GM18508 (cell line): ENCODE results near the gene CD37.
"Not testable (repeated sequence)": the region's sequence is repeated elsewhere in the genome, so short reads cannot be mapped to it uniquely, and the experiment has no call there.

Experiments
- ATAC-seq: cut with Tn5 transposase; IDR thresholded peaks from one replicate; pipeline ENCODE4 v1.9.1; 2021; ENCODE audit warnings: moderate number of reproducible peaks; ENCODE audit not compliant: insufficient read depth, unreplicated experiment

CD37 gene

GRCh38 chr19:49335071-49335783 lies at the start of gene CD37:
CD37 (plus strand) TSS chr19:49335406; CDS start chr19:49335541, 135 bp downstream.
- ATAC-seq, result no peak

GRCh38 chr19:49287141-49287770 lies 48.0 kb upstream of the CD37 start:
- no peak for ATAC-seq

DNA sequence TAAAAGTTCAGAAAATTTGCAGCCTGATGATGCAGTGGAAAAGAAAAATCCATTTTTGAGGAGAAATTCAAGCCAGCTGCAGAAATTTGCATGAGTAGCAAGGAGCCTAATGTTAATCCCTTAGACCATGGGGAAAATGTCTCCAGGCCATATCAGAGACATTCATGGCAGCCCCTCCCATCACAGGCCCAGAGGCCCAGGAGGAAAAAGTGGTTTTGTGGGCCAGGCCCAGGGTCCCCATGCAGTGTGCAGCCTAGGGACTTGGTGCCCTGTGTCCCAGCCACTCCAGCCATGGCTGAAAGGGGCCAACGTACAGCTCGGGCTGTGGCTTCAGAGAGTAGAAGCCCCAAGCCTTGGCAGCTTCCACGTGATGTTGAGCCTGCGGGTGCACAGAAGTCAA lies 47.0 kb upstream of the CD37 start:
- not testable (repeated sequence) for ATAC-seq

- not testable (repeated sequence) for ATAC-seq
Measured at GRCh38 chr19:49289286-49289685, 45.9 kb upstream of the CD37 start.

DNA sequence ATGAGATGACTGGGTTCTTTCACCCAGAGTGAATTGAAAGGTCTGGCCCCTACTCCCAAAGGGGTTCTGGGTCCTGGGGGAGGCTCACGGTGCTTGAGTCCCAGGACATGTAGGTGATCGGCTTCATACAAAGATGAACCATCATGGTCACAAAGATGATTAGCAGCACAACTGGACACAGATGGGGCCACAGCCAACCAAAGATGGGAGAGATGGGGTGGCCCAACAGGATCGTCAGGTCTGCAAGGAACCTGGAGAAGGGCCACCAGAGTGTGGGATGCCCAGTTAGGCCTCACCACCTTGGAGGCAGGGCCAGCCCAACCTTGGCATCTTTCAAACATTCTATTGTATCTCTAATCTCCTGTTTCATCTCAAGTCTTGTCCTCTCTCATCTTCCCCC lies 44.7 kb upstream of the CD37 start:
- no peak for ATAC-seq

- no peak for ATAC-seq
Measured at GRCh38 chr19:49294401-49294800, 40.8 kb upstream of the CD37 start.

GRCh38 chr19:49295208-49295880 lies 39.9 kb upstream of the CD37 start:
- no peak for ATAC-seq

- no peak for ATAC-seq
Measured at GRCh38 chr19:49297403-49297802, 37.8 kb upstream of the CD37 start.

DNA sequence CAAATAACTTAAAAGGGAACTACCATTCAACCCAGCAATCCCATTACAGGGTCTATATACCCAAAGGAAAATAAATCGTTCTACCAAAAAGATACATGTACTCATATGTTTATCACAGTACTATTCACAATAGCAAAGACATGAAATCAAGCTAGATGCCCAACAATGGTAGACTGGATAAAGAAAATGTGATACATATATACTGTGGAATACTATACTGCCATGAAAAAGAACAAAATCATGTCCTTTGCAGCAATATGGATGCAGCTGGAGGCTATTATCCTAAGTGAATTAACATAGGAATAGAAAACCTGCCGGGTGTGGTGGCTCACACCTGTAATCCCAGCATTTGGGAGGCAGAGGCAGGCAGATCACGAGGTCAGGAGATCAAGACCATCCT lies 36.6 kb upstream of the CD37 start:
- ATAC-seq, result not testable (repeated sequence)

DNA sequence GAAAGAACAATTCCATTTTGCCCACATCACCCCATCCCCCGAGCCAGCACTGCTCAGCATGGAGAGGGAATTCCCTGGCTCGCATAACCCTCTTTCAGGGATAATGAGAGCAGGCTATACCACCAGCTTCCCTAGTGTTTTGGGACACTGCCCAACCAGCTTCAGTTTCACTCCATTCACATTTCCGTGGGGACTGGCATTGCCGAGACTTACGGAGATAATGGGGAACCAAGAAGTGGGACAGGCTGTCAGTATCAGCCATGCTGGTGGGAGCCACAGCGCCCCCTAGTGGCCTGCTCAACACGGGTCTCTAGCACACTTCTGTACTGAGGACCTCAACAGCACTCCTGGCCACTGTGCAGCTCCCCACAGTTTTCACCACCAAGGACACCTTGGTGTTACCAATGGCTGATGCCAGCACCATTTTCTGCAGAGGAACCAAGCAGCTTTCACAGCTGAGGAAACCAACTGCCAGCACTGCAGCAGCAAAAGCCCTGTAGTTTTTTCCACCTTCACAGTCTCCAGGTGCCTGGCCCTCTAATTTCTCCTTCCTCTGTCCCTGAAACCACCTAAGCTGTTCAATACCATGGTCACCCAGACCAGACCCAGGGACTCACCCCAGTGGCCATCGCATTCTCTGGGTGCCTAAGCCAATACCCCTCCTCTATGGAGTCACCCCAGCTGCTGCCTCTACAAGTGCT lies 33.9 kb upstream of the CD37 start:
- ATAC-seq, result no peak

GRCh38 chr19:49301866-49302252 lies 33.3 kb upstream of the CD37 start:
- no peak for ATAC-seq

- ATAC-seq, result not testable (repeated sequence)
Measured at GRCh38 chr19:49306734-49307133, 28.5 kb upstream of the CD37 start.

DNA sequence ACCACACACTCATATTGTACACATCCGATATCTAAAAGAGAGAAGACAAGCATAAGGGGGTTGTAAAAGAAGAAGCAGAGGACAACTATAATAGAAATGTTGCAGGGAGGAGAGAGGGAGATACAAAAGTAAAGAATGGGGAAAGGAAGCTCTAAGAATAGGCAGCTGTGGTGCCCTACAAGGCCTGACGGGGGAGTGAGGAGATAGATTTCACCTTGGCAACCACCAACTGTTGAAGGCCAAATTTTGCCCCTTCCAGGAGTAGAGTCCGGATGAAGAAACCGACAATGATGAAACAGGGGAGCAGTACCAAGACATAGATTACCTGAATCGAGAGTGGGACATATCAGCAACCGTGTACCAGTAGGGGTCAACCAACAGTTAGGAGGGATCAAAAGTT lies 26.1 kb upstream of the CD37 start:
- no peak for ATAC-seq

DNA sequence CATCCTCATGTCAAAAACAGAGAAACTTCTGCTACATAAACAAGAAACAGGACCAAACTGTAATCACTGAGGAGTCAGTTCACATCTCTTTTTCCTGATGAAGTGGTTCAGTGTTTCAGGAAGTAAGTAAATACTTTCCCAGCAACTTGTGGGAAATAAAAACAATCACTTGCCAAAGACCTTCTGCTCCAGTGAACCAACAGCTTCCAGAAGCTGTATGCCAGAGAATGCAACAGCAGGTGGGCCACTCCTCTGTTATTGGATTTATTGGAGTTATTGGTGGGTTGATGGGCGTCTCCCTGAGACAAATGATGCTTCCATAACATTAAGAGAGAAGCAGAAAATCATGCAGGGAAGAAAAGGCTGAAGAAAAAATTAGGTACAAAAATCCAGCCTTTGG lies 20.1 kb upstream of the CD37 start:
- no peak for ATAC-seq

DNA sequence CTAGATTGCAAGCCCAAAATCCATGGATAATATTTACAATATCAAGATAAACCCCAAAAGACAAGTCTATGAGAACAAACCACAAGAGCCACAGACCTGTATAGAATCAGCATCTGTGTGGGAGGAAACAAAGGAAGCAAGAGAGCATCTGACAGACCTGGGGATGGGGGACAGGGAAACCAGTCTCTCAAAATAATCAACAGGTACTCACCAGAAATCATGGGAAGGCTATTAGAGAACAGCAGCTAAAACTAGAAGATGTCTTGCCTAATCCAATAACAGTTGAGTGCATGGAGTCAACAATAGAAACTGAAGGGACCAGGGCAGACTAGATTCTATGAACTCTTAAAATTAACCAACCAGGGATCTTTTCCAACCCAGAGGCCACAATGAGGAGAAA lies 18.9 kb upstream of the CD37 start:
- ATAC-seq, result no peak

- ATAC-seq, result no peak
Measured at GRCh38 chr19:49318296-49318695, 16.9 kb upstream of the CD37 start.

DNA sequence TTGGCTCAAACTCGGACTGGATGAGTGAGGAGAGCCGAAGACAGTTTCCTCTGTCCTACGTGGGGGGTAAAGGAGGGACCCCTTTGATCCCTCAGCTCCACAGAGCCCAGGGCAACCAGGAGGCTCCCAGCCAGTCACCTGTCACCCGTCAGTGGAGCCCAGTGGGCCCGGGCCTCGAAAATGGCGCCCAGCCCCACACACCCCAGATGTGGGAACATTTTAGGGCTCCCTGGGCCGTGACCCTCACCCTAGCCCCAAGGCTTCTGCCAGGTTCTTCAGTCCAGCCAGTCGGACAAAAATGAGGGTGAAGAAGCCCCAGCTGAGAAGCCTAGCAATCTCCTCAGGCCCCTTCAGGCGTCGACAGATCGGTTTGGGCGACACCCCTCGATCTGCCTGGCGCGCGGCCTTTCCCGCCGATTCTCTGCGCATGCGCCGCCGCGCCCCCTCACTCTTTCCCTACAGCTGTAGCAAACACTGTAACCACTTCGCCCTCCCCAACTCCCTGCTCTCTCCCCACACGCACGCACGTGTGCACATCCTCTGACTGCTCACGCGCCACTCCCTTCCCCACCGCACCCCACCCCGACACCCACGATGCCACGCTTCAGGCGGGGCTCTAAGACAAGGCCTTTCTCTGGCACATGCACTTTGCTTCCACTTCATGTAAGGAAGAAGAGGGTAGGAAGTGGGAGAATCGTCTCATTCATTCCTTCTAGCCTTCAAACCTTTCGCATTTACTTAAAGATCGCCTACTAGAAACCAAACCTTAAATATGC lies 10.2 kb upstream of the CD37 start, which contains the start of gene SLC6A16:
Gene SLC6A16, minus strand, starts transcription at position 391 of the 776 bp plus-strand sequence. CDS start 13,844 bp downstream, outside the sequence.
- no peak for ATAC-seq

- not testable (repeated sequence) for ATAC-seq
Measured at GRCh38 chr19:49325756-49326155, 9.4 kb upstream of the CD37 start.

DNA sequence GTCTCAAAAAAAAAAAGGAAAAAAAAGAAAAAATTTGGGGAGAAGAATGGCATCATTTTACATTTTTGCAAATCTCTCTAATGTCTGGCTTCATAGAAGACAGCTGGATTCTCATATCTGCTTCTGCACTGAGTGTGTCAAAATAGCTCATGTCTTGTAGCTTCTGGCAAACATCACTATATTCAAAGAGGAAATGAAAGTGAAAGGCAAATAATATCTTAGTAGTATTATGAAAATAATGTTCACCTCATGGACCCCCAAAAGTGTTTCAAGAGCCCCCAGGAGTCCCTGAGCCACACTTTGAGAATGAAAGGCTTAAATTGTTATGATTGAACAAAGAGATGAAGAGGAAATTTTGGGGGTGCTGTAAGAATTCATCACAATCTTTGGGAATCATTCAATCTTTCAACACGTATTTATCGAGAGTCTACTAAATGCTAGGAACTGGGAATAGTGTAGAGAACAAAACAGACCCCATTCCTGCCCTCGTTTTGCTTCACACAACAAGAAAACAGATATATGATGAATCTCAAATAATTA lies 9.0 kb upstream of the CD37 start:
- no peak for ATAC-seq
